ENCODE measurements around the gene HOXD8.

Gene HOXD8

GRCh38 chr2:176160986-176161824 is 31.7 kb downstream of the HOXD8 start:
- DNase-seq: no peak

GRCh38 chr2:176161825-176162626 is 32.5 kb downstream of the HOXD8 start:
- DNase-seq: no peak

- DNase-seq: no peak
Measured at GRCh38 chr2:176162911-176163671, 33.6 kb downstream of the HOXD8 start.

- no peak for DNase-seq
Measured at GRCh38 chr2:176163672-176164056, 34.2 kb downstream of the HOXD8 start.

- no peak for DNase-seq
Measured at GRCh38 chr2:176164201-176164600, 34.7 kb downstream of the HOXD8 start.

- DNase-seq: no peak
Measured at GRCh38 chr2:176164611-176165369, 35.3 kb downstream of the HOXD8 start.

- no peak for DNase-seq
Measured at GRCh38 chr2:176165370-176166050, 36.0 kb downstream of the HOXD8 start.

GRCh38 chr2:176166272-176166671 is 36.8 kb downstream of the HOXD8 start:
- no peak for DNase-seq

GRCh38 chr2:176167398-176167797 is 37.9 kb downstream of the HOXD8 start:
- no peak for DNase-seq

GRCh38 chr2:176169181-176169580 is 39.7 kb downstream of the HOXD8 start:
- DNase-seq: no peak

- no peak for DNase-seq
Measured at GRCh38 chr2:176169711-176170110, 40.2 kb downstream of the HOXD8 start.

- DNase-seq: no peak
Measured at GRCh38 chr2:176170602-176171305, 41.2 kb downstream of the HOXD8 start.

- no peak for DNase-seq
Measured at GRCh38 chr2:176171351-176172006, 42.0 kb downstream of the HOXD8 start.

GRCh38 chr2:176172007-176172894 is 42.7 kb downstream of the HOXD8 start:
- DNase-seq: no peak

GRCh38 chr2:176172895-176173566 is 43.5 kb downstream of the HOXD8 start:
- no peak for DNase-seq

- DNase-seq: no peak
Measured at GRCh38 chr2:176173567-176174381, 44.3 kb downstream of the HOXD8 start.

- DNase-seq: no peak
Measured at GRCh38 chr2:176174382-176174823, 44.9 kb downstream of the HOXD8 start.

Data from activated naive CD4-positive, alpha-beta T cell (primary cell).